ENCODE data around the gene FSIP1.

The FSIP1 gene

GRCh38 chr15:39588531-39589192 is 194.0 kb downstream of the FSIP1 start:
- no peaks in the 10 kb centered on the region for H3K27me3 ChIP-seq (ENCODE audit: low read depth, low read length)
- H3K9me3 ChIP-seq (ENCODE audit: control insufficient read depth in 1 of 2, low read length in 2 of 2) = no peaks in the 10 kb centered on the region
- no peak overlapping the region for H3K4me3 ChIP-seq (ENCODE audit: low read depth in 1 of 2, low read length in 2 of 2)
- H3K36me3 ChIP-seq (ENCODE audit: control insufficient read depth in 1 of 2, insufficient read depth in 2 of 2, low read length in 2 of 2) = peaks cover 90 to 100% of the 10 kb centered on the region in 2 donors
- H3K27ac ChIP-seq (ENCODE audit: low read length) = no peak overlapping the region
- H3K4me1 ChIP-seq (ENCODE audit: control insufficient read depth in 1 of 2, insufficient read depth in 2 of 2, low read length in 2 of 2) = peaks cover 0 to 25% of the 10 kb centered on the region in 2 donors

- Histone ChIP-seq H3K27ac (ENCODE audit: low read length) (no peak overlapping the region), H3K9me3 (ENCODE audit: control insufficient read depth in 1 of 2, low read length in 2 of 2) (no peaks in the 10 kb centered on the region), H3K4me3 (ENCODE audit: low read depth in 1 of 2, low read length in 2 of 2) (no peak overlapping the region), H3K36me3 (ENCODE audit: control insufficient read depth in 1 of 2, insufficient read depth in 2 of 2, low read length in 2 of 2) (peaks cover 88 to 100% of the 10 kb centered on the region in 2 donors), H3K27me3 (ENCODE audit: low read depth, low read length) (no peaks in the 10 kb centered on the region), H3K4me1 (ENCODE audit: control insufficient read depth in 1 of 2, insufficient read depth in 2 of 2, low read length in 2 of 2) (peaks cover 0 to 28% of the 10 kb centered on the region in 2 donors)
Observed at GRCh38 chr15:39587731-39588530, 194.7 kb downstream of the FSIP1 start.

GRCh38 chr15:39587096-39587721 is 195.4 kb downstream of the FSIP1 start:
- Histone ChIP-seq H3K27me3 (ENCODE audit: low read depth, low read length) (no peaks in the 10 kb centered on the region), H3K36me3 (ENCODE audit: control insufficient read depth in 1 of 2, insufficient read depth in 2 of 2, low read length in 2 of 2) (peaks cover 88 to 99% of the 10 kb centered on the region in 2 donors), H3K4me1 (ENCODE audit: control insufficient read depth in 1 of 2, insufficient read depth in 2 of 2, low read length in 2 of 2) (peaks cover 0 to 28% of the 10 kb centered on the region in 2 donors), H3K9me3 (ENCODE audit: control insufficient read depth in 1 of 2, low read length in 2 of 2) (no peaks in the 10 kb centered on the region), H3K27ac (ENCODE audit: low read length) (no peak overlapping the region), H3K4me3 (ENCODE audit: low read depth in 1 of 2, low read length in 2 of 2) (no peak overlapping the region)

- Histone ChIP-seq H3K27ac (ENCODE audit: low read length) (peak overlapping the region; percentile 37), H3K9me3 (ENCODE audit: control insufficient read depth in 1 of 2, low read length in 2 of 2) (no peaks in the 10 kb centered on the region), H3K4me3 (ENCODE audit: low read depth in 1 of 2, low read length in 2 of 2) (no peak overlapping the region), H3K4me1 (ENCODE audit: control insufficient read depth in 1 of 2, insufficient read depth in 2 of 2, low read length in 2 of 2) (peaks cover 0 to 26% of the 10 kb centered on the region in 2 donors), H3K36me3 (ENCODE audit: control insufficient read depth in 1 of 2, insufficient read depth in 2 of 2, low read length in 2 of 2) (peaks cover 88 to 99% of the 10 kb centered on the region in 2 donors), H3K27me3 (ENCODE audit: low read depth, low read length) (no peaks in the 10 kb centered on the region)
Observed at GRCh38 chr15:39586387-39587095, 196.1 kb downstream of the FSIP1 start.

GRCh38 chr15:39585871-39586301 is 196.8 kb downstream of the FSIP1 start:
- Histone ChIP-seq H3K27ac (ENCODE audit: low read length) (peak overlapping the region; percentile 37), H3K36me3 (ENCODE audit: control insufficient read depth in 1 of 2, insufficient read depth in 2 of 2, low read length in 2 of 2) (peaks cover 81 to 95% of the 10 kb centered on the region in 2 donors), H3K4me3 (ENCODE audit: low read depth in 1 of 2, low read length in 2 of 2) (peak overlapping the region; percentile 62 to 84), H3K4me1 (ENCODE audit: control insufficient read depth in 1 of 2, insufficient read depth in 2 of 2, low read length in 2 of 2) (peaks cover 0 to 21% of the 10 kb centered on the region in 2 donors), H3K27me3 (ENCODE audit: low read depth, low read length) (no peaks in the 10 kb centered on the region), H3K9me3 (ENCODE audit: control insufficient read depth in 1 of 2, low read length in 2 of 2) (no peaks in the 10 kb centered on the region)

- Histone ChIP-seq H3K27me3 (ENCODE audit: low read depth, low read length) (no peaks in the 10 kb centered on the region), H3K27ac (ENCODE audit: low read length) (peak overlapping the region; percentile 91), H3K36me3 (ENCODE audit: control insufficient read depth in 1 of 2, insufficient read depth in 2 of 2, low read length in 2 of 2) (peaks cover 78 to 93% of the 10 kb centered on the region in 2 donors), H3K4me3 (ENCODE audit: low read depth in 1 of 2, low read length in 2 of 2) (peak overlapping the region; percentile 62 to 84), H3K4me1 (ENCODE audit: control insufficient read depth in 1 of 2, insufficient read depth in 2 of 2, low read length in 2 of 2) (peaks cover 0 to 19% of the 10 kb centered on the region in 2 donors), H3K9me3 (ENCODE audit: control insufficient read depth in 1 of 2, low read length in 2 of 2) (no peaks in the 10 kb centered on the region)
Observed at GRCh38 chr15:39585389-39585841, 197.2 kb downstream of the FSIP1 start.

- no peaks in the 10 kb centered on the region for H3K9me3 ChIP-seq (ENCODE audit: control insufficient read depth in 1 of 2, low read length in 2 of 2)
- H3K4me1 ChIP-seq (ENCODE audit: control insufficient read depth in 1 of 2, insufficient read depth in 2 of 2, low read length in 2 of 2) = peaks cover 0 to 17% of the 10 kb centered on the region in 2 donors
- H3K4me3 ChIP-seq (ENCODE audit: low read depth in 1 of 2, low read length in 2 of 2) = peak overlapping the region; percentile 62 to 84
- peaks cover 73 to 88% of the 10 kb centered on the region in 2 donors for H3K36me3 ChIP-seq (ENCODE audit: control insufficient read depth in 1 of 2, insufficient read depth in 2 of 2, low read length in 2 of 2)
- H3K27me3 ChIP-seq (ENCODE audit: low read depth, low read length) = no peaks in the 10 kb centered on the region
- peak overlapping the region; percentile 91 for H3K27ac ChIP-seq (ENCODE audit: low read length)
Observed at GRCh38 chr15:39584662-39585388, 197.8 kb downstream of the FSIP1 start.

- Histone ChIP-seq H3K27ac (ENCODE audit: low read length) (peak overlapping the region; percentile 91), H3K4me3 (ENCODE audit: low read depth in 1 of 2, low read length in 2 of 2) (peak overlapping the region; percentile 62 to 84)
Observed at GRCh38 chr15:39584266-39584659, 198.4 kb downstream of the FSIP1 start.

GRCh38 chr15:39583596-39584265 is 198.9 kb downstream of the FSIP1 start:
- H3K27ac ChIP-seq (ENCODE audit: low read length) = peak overlapping the region; percentile 91
- no peaks in the 10 kb centered on the region for H3K27me3 ChIP-seq (ENCODE audit: low read depth, low read length)
- peak overlapping the region; percentile 62 to 84 for H3K4me3 ChIP-seq (ENCODE audit: low read depth in 1 of 2, low read length in 2 of 2)
- H3K9me3 ChIP-seq (ENCODE audit: control insufficient read depth in 1 of 2, low read length in 2 of 2) = no peaks in the 10 kb centered on the region
- H3K36me3 ChIP-seq (ENCODE audit: control insufficient read depth in 1 of 2, insufficient read depth in 2 of 2, low read length in 2 of 2) = peaks cover 63 to 82% of the 10 kb centered on the region in 2 donors
- peaks cover 0 to 12% of the 10 kb centered on the region in 2 donors for H3K4me1 ChIP-seq (ENCODE audit: control insufficient read depth in 1 of 2, insufficient read depth in 2 of 2, low read length in 2 of 2)

More at GRCh38 chr15:39584266-39584659, 198.4 kb downstream of the FSIP1 start:
- Histone ChIP-seq H3K36me3 (ENCODE audit: control insufficient read depth in 1 of 2, insufficient read depth in 2 of 2, low read length in 2 of 2) (peaks cover 68 to 88% of the 10 kb centered on the region in 2 donors), H3K27me3 (ENCODE audit: low read depth, low read length) (no peaks in the 10 kb centered on the region), H3K9me3 (ENCODE audit: control insufficient read depth in 1 of 2, low read length in 2 of 2) (no peaks in the 10 kb centered on the region), H3K4me1 (ENCODE audit: control insufficient read depth in 1 of 2, insufficient read depth in 2 of 2, low read length in 2 of 2) (peaks cover 0 to 12% of the 10 kb centered on the region in 2 donors)
